NCI-H2081 treated with DMSO at 0.1 percent for 48 hours (cell line): ENCODE measurements around the gene FAM200A.
A peak's percentile ranks its signal among the peaks of the same experiment; 100 is the strongest.
"Not testable (repeated sequence)": the region's sequence is repeated elsewhere in the genome, so short reads cannot be mapped to it uniquely, and the experiment has no call there.

ENCODE experiments used
- DNase-seq: peaks from one replicate; lab custom pipeline; 2025; lab: John Stamatoyannopoulos, UW

The FAM200A gene

GRCh38 chr7:99559175-99559915, 7.4 kb upstream of the FAM200A start:
- DNase-seq = no peak

DNA sequence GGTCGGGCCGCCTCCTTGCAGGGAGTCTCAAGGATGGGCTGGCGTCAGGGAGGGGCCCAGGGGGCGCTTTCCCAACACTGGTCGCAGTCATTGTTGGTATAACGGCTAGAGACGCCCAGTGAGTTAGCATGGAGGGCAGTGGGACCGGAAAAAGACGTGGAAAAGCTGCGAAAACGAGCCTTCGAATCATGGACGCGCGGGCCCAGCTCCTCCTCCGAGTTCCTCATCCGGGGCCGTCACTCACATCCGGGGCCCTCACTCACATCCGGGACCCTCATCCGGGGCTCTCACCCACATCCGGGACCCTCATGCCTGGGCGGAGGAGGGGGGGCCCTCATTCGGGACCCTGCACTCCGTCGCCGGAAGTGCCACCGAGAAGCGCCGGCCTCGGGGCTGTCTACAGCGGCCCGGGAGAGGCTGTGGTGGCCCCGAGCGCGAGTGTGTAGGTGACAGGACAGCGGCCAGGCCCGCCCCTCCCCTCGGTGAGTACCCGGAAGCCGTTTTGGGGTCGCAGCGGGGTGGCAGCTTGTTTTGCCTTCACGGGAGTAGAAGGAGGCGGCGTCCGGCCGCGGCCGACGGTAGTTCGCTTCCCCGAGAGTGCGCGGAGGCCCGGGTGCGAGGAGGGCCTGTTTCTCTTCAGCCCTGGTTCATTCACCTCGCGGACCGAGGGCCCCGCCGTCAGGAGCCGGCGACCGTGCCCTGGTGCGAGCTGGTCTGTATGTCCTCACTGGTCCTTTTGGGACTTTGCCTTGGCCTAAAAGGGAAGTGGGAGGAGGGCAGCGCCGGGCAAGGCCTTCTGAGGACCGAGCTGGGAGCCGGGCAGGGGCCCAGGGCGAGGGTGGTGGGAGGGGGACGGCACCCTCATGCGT, 6.6 kb upstream of the FAM200A start, which contains the start of gene ZNF655:
ZNF655 (plus strand) TSS at position 337 of the 869 bp plus-strand sequence. CDS start 1,918 bp downstream, outside the sequence.
- peak; percentile 79 for DNase-seq

GRCh38 chr7:99557940-99558305, 6.0 kb upstream of the FAM200A start:
- DNase-seq = no peak

GRCh38 chr7:99557196-99557607, 5.3 kb upstream of the FAM200A start:
- DNase-seq = no peak

DNA sequence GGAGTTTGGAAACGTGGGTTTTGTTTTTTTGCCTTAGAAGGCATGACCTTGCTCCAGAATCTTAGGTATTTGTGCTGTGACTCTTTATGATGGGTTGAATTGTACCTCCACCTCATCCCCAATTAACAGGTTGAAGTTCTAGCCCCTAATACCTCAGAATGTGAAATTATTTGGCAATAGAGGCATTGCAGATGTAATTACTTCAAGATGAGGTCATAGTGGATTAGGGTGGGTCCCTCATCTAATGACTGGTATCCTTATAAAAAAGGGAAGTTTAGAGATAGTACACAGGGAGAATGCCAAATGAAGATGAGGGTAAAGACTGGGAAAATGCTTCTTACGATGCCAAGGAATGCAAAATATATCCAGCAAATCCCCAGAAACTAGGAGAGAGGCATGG, 3.0 kb upstream of the FAM200A start:
- no peak for DNase-seq

GRCh38 chr7:99553039-99553438, 1.1 kb upstream of the FAM200A start:
- DNase-seq = no peak

DNA sequence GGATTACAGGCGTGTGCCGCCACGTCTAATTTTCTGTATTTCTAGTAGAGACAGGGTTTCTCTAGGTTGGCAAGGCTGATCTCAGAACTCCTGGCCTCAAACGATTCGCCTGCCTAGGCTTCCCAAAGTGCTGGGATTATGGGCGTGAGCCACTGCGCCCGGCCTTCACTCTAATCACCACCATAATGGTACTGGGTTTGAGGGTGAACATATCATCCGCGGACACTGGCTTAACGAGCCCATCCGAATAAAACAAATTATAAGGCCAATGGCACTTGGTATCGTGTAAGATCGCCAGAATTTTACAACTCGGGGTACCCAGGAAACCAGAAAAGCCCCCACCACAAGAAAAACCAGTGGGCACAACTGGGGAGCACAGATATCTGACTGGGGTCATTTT, 580 bp downstream of the FAM200A start:
- no peak for DNase-seq

DNA sequence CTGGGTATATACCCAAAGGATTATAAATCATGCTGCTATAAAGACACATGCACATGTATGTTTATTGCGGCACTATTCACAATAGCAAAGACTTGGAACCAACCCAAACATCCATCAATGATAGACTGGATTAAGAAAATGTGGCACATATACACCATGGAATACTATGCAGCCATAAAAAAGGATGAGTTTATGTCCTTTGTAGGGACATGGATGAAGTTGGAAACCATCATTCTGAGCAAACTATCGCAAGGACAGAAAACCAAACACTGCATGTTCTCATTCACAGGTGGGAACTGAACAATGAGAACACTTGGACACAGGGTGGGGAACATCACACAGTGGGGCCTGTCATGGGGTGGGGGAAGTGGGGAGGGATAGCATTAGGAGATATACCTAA, 2.4 kb downstream of the FAM200A start:
- DNase-seq = not testable (repeated sequence)

- DNase-seq = not testable (repeated sequence)
Measured at GRCh38 chr7:99545308-99545707, 6.6 kb downstream of the FAM200A start.

DNA sequence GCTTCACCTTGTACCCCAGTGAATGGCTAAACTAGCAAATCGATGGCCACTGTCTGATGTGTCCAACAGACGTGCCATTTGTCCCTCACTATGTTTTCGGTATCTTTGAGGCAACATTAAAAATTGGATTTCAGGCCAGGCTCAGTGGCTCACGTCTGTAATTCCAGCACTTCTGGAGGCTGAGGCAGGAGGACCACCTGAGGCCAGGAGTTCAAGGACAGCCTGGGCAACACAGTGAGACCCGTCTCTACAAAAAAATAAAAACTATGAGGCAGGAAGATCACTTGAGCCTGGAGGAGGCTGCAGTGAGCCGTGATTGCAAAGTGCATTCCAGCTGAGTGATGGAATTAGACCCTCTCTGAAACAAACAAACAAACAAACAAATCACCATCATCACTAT, 8.0 kb downstream of the FAM200A start:
- DNase-seq = no peak

DNA sequence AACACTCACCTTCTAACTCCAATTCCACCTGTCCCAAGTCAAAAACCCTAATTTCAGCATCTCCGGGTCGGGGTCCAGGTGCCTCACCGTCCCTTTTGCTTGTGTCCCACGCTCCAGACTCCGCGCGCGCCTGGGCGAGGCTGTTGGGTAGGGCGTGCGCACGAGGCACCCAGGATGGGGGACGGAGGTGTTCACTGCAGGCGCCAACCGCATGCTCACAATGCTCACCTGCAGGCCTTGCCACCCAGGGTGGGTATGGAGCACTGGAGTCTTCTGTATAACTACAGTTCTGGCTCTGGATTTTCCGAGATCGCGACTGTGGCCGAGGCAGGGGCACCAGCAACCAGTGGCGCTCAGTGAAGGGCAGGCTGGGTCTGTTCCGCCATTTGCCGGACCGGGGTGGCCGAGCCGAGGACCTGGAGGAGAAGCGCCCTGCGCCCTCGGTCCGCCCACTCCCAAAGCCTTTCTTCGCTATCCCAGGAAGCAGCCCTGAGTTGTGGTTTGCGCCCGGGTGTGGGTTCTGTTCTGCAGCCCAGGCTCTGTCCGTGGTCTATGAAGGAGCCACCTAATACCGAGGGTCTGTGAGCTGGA, 8.7 kb downstream of the FAM200A start:
- DNase-seq = no peak

- DNase-seq = no peak
Measured at GRCh38 chr7:99541212-99541611, 10.7 kb downstream of the FAM200A start.

- no peak for DNase-seq
Measured at GRCh38 chr7:99540542-99540941, 11.4 kb downstream of the FAM200A start.

DNA sequence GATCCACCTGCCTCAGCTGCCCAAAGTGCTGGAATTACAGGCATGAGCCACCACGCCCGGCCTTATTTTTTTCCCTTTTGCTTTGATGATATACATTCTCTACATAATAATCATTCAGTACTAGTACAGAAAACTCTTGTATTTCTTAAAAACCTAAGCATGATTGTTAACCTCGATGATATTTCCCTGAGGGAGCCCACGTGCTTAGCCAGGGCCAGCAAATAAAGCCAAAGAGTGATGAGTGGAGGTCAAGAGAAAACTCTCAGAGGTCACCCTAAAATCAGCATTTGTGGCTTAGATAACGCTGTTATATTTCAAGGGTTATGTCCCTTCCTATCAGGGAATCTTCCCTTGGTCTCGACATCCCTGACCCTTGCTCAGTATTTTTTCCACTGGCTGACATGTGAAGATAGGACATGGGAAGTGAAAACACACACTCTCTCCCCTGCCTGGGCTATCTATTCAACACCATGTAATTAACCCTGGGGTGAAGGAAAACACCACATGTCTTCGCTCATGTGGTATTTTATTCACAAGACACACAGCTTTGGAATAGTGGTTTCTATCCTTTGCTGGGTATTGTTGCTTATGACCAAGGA, 12.6 kb downstream of the FAM200A start:
- DNase-seq = no peak

GRCh38 chr7:99535667-99536066, 16.2 kb downstream of the FAM200A start:
- DNase-seq = no peak

- DNase-seq = no peak
Measured at GRCh38 chr7:99531354-99531765, 20.6 kb downstream of the FAM200A start.

GRCh38 chr7:99525713-99526440, 26.0 kb downstream of the FAM200A start:
- DNase-seq = no peak

- no peak for DNase-seq
Measured at GRCh38 chr7:99521399-99521798, 30.5 kb downstream of the FAM200A start.

DNA sequence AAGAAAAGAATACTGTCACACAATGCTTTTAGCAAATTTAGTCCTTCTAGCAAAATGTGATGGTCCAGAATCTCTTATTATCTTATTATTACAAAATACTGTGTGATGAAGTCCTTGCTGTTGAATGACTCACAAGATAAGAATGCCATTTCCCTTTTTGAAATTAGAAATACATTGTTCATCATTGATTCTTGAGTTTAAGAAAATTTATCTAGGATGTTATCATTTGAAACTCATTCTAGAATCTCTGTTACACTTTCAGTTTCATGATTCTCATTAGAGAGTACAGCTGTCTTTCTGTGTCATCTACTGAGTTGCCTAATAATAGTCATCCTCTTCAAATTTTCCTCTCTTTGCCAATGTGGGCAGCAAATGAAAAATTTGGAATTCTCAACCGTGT, 37.9 kb downstream of the FAM200A start:
- DNase-seq = no peak

DNA sequence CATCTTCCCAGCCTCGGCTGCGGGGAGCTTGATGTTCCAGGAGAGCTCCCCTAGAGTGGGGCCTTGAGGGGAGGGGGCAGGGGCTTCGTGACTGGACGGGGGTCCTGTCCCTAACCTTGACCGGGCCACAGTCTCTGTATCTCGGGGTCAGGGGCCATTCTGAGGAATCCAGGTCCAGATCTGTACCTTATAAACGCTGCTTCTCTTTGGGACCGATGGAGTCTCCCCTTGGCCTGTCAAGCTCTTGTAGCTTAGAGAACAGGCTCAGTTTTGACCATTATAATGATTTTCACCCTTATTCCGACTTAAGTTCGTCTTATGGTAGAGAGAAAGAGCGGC, 46.6 kb downstream of the FAM200A start:
- DNase-seq = no peak

DNA sequence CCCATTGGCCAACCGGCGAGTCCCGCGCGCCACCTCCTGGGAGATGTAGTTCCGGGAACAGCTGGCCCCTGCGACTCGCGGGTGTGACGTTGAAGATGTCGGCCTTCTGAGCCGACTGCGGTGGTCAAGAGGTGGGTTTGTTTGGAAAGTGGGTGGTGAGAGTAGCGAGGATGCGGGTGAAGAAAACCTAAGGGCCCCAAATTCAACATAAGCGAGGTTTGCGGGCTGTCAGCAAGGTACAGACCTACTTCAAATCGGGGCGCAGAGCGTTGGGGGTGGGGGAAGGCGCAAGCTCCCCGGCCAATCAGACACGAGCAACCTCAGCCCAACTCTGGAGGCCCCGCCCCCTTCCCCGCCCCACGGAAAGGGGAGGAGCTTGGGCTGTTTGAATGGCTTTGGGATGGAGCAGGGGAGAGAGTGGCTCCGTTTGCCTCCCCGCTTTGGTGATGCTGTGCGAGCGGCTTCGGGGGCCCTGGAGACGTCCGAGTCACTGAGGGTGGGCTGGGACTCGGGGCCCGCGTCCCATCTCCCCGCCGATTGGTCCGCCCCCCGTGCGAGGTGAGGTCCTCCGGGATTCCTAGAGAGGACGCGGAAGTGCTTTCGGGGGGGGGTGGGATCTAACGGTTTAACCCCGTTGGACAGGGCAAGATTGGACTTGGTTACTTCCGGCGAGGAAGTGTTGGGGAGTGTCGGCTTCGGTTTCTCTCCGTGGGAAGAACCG, 47.2 kb downstream of the FAM200A start, which contains the start of gene ZKSCAN5:
ZKSCAN5 (plus strand) TSS at position 60 of the 721 bp plus-strand sequence. CDS start 1,383 bp downstream, outside the sequence.
- peak; percentile 92 for DNase-seq
